ENCODE measurements around the gene KIRREL1. TPM values are rescaled to one million over a fixed set of nuclear protein-coding genes. Genes with fewer than 3 reads are reported as not detected.

KIRREL1 gene
- total and polyA plus RNA-seq, 2 of the 13 experiments (the other 11 are each of a cell fraction or from before 2014, with no cell fraction given): 0.02 to 0.03 TPM

GRCh38 chr1:157944663-157945280 lies 48.7 kb upstream of the KIRREL1 start:
- H3K4me2 ChIP-seq (ENCODE audit: low read depth, low read length): no peak overlapping the region
- ChIA-PET CTCF (ENCODE audit: low intra/inter-chr PET ratio, low total read pairs) (no interaction called here), POLR2A (no interaction called here)
- no peak for DNase-seq (ENCODE audit: low spot score)
- no peaks in the 10 kb centered on the region for H3K27me3 ChIP-seq (ENCODE audit: control insufficient read depth in 1 of 2, insufficient read depth in 2 of 2, low read length in 2 of 2)
- H4K20me1 ChIP-seq (ENCODE audit: insufficient read depth, low read length): no peaks in the 10 kb centered on the region
- no peak for TF ChIP-seq PPARG (CRISPR knock-in tag; conservative IDR thresholded peaks at IDR 0.05)
- no peak for TF ChIP-seq ZNF143 (CRISPR knock-in tag; IDR thresholded peaks at IDR 0.05)
- no peak for TF ChIP-seq ZNF7 (CRISPR knock-in tag; IDR thresholded peaks at IDR 0.05)
- no peak for TF ChIP-seq EEA1 (CRISPR knock-in tag; IDR thresholded peaks at IDR 0.05; ENCODE audit: borderline replicate concordance)
- TF ChIP-seq, protein P1, sequence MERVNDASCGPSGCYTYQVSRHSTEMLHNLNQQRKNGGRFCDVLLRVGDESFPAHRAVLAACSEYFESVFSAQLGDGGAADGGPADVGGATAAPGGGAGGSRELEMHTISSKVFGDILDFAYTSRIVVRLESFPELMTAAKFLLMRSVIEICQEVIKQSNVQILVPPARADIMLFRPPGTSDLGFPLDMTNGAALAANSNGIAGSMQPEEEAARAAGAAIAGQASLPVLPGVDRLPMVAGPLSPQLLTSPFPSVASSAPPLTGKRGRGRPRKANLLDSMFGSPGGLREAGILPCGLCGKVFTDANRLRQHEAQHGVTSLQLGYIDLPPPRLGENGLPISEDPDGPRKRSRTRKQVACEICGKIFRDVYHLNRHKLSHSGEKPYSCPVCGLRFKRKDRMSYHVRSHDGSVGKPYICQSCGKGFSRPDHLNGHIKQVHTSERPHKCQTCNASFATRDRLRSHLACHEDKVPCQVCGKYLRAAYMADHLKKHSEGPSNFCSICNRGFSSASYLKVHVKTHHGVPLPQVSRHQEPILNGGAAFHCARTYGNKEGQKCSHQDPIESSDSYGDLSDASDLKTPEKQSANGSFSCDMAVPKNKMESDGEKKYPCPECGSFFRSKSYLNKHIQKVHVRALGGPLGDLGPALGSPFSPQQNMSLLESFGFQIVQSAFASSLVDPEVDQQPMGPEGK (CRISPR knock-in tag; IDR thresholded peaks at IDR 0.05): no peak
- TF ChIP-seq DNMT3B (CRISPR knock-in tag; conservative IDR thresholded peaks at IDR 0.05): no peak
- no peak for TF ChIP-seq ZNF275 (CRISPR knock-in tag; IDR thresholded peaks at IDR 0.05; ENCODE audit: borderline replicate concordance)
- TF ChIP-seq, protein P2, sequence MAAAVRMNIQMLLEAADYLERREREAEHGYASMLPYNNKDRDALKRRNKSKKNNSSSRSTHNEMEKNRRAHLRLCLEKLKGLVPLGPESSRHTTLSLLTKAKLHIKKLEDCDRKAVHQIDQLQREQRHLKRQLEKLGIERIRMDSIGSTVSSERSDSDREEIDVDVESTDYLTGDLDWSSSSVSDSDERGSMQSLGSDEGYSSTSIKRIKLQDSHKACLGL (CRISPR knock-in tag; IDR thresholded peaks at IDR 0.05): no peak
- TF ChIP-seq MEIS2 (CRISPR knock-in tag; IDR thresholded peaks at IDR 0.05): no peak
- TF ChIP-seq NFIB (CRISPR knock-in tag; IDR thresholded peaks at IDR 0.05; ENCODE audit: borderline replicate concordance): no peak
- TF ChIP-seq, protein P3, sequence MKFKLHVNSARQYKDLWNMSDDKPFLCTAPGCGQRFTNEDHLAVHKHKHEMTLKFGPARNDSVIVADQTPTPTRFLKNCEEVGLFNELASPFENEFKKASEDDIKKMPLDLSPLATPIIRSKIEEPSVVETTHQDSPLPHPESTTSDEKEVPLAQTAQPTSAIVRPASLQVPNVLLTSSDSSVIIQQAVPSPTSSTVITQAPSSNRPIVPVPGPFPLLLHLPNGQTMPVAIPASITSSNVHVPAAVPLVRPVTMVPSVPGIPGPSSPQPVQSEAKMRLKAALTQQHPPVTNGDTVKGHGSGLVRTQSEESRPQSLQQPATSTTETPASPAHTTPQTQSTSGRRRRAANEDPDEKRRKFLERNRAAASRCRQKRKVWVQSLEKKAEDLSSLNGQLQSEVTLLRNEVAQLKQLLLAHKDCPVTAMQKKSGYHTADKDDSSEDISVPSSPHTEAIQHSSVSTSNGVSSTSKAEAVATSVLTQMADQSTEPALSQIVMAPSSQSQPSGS (CRISPR knock-in tag; IDR thresholded peaks at IDR 0.05): no peak
- TF ChIP-seq SSRP1 (CRISPR knock-in tag; IDR thresholded peaks at IDR 0.05): no peak
- TF ChIP-seq NCOA5 (CRISPR knock-in tag; IDR thresholded peaks at IDR 0.05): no peak
- no peak for TF ChIP-seq ZNF12 (CRISPR knock-in tag; IDR thresholded peaks at IDR 0.05)
- TF ChIP-seq TBX2 (CRISPR knock-in tag; IDR thresholded peaks at IDR 0.05; ENCODE audit: borderline replicate concordance): no peak
- TF ChIP-seq SMAD9 (CRISPR knock-in tag; IDR thresholded peaks at IDR 0.05): no peak
- no peak for TF ChIP-seq PTBP1 (IDR thresholded peaks at IDR 0.05; ENCODE audit: low read depth, low read length, poor library complexity, severe bottlenecking)
- in situ Hi-C loops (cut with HindIII; ENCODE audit: extremely low pct_ligation_motif_present, low pct_unique_long_range_greater_than_20kb): loop anchor here (10.0 kb wide), 1 partner anchor 70 kb away; no protein-coding TSS in a partner anchor
- H3K36me3 ChIP-seq (replicated peaks in 1 of 2; ENCODE audit: control insufficient read depth in 1 of 2, insufficient read depth in 2 of 2, low read length in 2 of 2): no peaks in the 10 kb centered on the region
- BruUV-seq (replicated peaks): no TSS peak
- H3K9me3 ChIP-seq (ENCODE audit: low read length): no peaks in the 10 kb centered on the region
- 29% methylated on average over 5 of the region's 5 CpGs for WGBS (ENCODE audit: low lambda C conversion rate)
- no peak overlapping the region for H3K9ac ChIP-seq (ENCODE audit: insufficient read depth, low read depth, low read length)
- H3K4me1 ChIP-seq (ENCODE audit: insufficient read depth, low read length): no peaks in the 10 kb centered on the region
- H3K27ac ChIP-seq (ENCODE audit: extremely low read length, insufficient read depth, low read length): no peak overlapping the region
- intact Hi-C loops (cut with micrococcal nuclease; ENCODE audit: unreplicated experiment): no loop called here
- FAIRE-seq: no peak
- ATAC-seq: no peak
- no peak overlapping the region for H3K4me3 ChIP-seq (replicated peaks in 1 of 3; ENCODE audit: insufficient read depth in 1 of 3, low read depth in 2 of 3, low read length in 3 of 3)
- H2AFZ ChIP-seq (ENCODE audit: low read length): no peak overlapping the region
- H3K79me2 ChIP-seq (ENCODE audit: insufficient read depth, low read length): no peaks in the 10 kb centered on the region

Data from HepG2 (cell line).